ENCODE measurements around the gene CFAP90.

CFAP90 gene, protein sequence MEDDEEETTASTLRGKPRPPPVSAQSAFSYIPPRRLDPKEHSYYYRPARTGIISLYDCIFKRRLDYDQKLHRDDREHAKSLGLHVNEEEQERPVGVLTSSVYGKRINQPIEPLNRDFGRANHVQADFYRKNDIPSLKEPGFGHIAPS

DNA sequence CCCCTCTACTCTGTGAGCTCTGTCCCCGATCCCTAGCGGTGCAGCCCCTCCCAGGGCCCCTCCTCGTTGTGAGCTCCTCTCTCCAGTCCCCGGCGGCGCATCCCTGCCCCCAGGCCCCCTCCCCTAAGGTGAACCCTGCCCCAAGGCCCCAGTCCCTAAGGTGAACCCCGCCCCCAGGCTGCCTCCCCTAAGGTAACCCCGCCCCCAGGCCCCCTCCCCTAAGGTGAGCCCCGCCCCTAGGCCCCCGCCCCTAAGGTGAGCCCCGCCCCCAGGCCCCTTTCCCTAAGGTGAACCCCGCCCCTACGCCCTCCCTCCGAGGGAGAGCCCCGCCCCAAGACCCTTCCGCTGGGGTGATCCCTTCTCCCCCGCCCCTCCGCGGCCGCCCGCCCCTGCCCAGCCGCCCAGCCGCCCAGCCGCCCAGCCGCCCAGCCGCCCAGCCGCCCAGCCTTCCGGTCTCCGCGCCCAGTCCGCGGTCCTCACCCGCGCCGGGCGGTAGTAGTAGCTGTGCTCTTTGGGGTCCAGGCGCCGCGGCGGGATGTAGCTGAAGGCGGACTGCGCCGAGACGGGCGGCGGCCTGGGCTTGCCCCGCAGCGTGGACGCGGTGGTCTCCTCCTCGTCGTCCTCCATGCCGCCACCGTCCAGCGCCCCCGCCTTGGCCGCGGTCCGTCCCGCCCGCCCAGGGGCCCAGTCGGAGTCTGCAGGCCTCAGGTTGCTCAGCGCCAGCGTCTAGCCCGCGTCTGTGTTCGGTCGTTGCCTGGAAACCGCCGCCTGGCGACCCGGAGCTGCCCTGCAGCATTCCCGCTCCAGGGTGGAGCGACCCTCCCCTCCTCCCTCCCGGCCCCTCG, at the start of gene CFAP90:
CFAP90 (minus strand) TSS at position 739 of the 845 bp plus-strand sequence; CDS start at position 627, 112 bp downstream.
- DNase-seq: peak in 28 of 58 donors; percentile 5 to 83 (median 26)

DNA sequence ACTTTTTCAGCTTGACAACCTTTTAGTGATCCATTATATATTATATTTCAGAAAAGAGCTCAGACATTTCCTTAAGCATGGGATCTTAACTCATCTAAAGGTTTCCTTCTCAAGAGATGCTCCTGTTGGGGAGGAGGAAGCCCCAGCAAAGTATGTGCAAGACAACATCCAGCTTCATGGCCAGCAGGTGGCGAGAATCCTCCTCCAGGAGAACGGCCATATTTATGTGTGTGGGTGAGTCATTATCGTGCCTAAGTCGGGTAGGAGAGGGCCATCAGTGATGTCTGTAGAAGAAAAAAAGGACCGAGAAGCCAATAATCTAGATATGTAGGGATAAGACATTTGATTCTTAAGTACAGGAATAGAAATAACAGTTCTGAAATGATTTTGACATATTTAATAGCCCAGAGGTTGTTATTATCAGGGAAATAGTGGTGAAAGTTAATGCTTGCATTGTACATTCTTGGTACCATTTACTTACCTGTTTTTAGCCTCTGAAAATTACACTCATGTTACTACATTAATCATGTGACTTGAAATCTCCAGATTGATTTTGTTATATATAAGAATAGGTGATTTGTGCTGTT, 46.2 kb upstream of the CFAP90 start:
- peak in 1 of 58 donors; percentile 14 for DNase-seq

DNA sequence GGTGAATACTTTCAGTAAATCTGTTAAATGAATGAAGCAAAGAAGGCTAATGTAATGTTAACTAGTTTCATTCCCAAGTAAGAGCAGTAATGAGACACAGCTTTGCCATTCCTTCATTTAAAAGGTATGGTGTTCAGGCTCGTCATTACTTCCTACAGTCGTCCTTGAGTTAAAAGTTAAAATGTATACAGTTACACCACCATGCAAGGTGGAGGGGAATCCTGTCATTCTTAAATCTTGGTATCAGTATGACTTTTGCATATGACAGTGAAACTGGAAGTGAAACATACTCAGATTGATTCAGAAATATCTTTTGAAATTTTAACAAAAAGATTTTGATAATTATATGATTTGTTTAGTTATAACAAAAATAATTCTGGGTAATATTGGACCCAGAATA, 43.9 kb upstream of the CFAP90 start:
- no peak for DNase-seq

DNA sequence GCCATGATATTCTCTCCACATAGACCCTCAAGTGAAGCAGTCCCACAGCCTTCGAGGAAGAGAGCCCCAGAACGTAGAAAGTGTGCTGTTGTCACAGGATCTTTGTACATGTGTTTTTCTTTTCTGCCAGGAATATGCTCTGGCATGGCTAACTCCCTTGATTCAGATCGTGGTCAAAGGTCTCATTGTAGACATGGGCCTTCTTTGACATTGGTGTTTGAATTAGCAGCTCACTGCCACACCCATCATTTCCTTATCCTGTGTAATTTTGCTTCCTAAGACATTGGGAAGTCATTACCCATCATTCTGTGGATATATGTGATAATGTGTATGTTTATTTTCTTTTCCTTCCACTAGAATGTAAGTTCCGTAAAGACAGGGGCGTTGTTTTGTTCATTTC, 43.5 kb upstream of the CFAP90 start:
- no peak for DNase-seq

DNA sequence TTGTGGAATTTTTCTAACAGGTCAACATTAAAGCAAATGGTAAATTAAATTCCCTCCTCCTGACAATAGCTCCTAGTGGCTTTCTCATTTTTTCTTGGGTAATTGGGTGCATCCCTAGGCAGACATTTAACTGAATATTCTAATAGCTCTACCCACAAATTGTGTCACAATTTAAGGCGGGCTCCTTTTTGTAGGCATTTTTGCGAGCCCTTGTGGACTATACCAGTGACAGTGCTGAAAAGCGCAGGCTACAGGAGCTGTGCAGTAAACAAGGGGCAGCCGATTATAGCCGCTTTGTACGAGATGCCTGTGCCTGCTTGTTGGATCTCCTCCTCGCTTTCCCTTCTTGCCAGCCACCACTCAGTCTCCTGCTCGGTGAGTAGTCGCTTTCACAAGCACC, 38.0 kb upstream of the CFAP90 start:
- no peak for DNase-seq

DNA sequence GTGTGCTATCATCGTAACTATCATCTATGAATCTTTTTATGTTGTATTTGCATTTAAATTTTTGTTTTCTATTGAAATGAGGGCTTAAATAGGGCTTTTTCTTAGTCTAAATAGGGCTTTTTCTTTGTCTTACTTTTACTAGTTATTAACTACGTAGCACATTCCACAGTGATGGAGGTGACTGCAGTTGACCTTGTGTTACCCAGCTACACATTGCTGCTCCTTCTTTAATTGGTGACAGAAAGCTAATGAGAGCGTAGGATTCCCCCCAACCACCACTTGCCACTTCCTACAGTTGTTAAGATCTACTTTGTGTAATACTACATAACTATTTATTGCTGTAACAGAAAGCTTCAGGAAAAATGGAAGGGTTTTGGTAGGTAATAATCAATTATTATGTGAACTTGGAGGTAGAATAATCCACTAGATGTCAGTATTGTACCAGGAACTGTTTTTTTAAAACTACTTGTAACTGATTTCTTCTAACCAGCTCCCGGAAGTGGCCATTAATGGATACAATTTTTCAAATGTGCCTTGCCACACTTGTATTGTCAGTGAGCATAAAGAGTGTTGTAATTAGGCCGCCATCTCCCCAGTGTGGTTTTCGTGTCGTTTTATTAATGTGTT, 36.0 kb upstream of the CFAP90 start:
- peak in 1 of 58 donors; percentile 39 for DNase-seq

DNA sequence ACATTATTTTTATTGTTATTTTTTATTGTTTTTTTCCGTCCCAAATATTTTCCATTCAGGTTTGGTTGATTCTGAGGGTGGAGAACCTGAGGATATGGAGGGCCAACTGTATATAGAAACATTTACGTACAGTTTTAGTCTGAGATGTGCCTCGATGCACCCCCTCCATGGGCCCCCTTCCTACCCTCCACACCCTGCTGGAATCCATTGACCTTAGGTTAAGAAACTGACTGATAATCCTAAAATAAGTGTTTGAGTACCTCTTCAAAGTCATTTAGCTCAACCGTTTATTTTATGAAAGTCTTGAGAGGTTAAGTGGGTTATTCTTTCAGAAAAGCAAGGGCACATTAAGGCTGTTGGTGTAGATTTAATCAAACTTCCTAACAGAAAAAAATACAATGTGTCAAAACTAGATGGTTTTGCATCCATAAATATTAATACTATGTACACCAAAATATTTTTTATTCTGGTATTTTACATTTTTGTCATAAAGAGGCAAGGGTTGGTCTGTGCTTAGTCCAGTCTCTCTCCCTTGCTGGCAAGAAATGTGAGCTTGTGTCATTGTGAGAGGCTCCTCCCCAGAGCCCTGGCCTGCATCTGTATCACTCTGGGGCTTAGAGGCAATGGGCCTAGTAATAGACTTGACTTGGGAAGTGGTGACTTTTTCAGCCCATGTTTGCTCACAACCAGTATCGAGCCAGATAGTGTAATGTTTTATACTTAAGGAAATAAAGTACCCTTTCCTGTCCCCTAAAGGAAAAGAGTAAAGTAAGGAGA, 33.7 kb upstream of the CFAP90 start:
- DNase-seq: peak in 21 of 58 donors; percentile 5 to 54 (median 36)

DNA sequence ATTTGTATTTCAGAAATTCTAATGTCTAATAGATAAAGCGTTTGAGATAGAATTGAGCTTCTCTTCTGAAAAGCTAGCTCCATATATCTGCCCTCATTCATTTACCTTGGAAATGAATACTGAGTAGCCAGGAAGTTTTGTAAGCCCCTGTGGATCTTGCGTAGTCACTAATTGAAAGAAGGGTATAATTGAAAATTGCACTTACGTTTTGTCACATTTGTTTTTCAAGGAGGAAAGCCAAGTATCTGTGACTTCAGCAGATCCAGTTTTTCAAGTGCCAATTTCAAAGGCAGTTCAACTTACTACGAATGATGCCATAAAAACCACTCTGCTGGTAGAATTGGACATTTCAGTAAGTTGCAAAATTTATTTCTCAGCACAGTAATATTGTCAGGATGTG, 32.0 kb upstream of the CFAP90 start:
- DNase-seq: no peak

DNA sequence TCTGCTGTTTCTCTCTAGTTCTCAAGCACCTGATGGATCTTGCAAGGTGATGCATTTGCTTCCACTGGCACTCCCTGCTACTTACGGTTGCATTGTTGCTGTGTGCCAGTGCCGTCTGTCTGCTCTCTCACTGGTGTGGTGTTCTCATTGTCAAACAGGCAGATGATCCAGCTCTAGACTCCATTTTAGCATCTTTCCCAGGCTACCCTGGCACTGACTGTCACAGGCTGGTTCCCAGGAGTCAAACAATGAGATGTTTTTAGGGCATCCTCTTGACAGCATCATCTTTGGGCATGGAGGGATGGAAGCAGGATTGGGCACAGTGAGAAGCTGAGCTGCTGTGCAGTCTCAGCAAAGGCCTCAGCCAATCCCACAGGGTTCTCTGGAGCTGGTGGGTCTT, 30.9 kb upstream of the CFAP90 start:
- peak in 34 of 58 donors; percentile 13 to 84 (median 46) for DNase-seq

DNA sequence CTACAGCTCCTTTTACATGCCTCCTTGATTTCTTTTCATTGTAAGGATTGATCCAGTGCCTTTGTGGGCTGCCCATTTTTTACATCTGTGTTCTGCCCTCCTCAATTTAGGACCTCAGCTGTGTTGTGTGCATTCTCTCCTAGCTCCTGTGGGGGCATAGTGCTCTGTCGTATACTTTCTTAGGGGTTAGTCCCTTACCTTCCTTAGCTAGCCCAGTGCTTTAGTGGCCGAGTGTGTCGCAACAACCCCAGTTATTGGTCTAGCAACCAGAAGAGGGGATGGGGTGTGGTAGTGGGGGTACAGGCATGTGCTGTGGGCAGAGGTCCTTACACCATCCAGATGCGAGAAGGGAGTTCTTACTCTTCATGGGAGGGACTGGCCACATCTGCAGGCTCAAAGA, 30.2 kb upstream of the CFAP90 start:
- DNase-seq: no peak

DNA sequence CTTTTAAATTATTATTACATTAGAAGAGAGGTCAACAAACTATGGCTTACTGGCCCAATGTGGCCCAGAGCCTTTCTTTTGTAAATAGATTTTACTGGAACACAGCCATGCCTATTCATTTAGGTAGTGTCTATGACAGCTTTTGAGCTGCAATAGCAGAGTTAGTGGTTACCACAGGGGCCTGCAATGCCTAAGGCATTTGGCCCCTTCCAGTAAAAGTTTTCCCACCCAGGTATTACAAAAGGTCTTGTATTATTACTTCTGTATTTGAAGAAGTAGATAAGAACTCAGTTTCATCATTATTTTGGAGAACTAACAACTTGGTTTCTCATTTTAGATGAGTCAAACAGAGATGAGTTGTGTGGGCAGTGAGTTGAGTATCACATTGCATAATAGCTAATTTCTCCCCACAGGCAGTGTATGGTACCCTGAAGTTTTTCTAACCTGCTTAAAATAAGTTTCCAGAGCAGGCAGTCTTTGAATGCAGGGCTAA, 27.5 kb upstream of the CFAP90 start:
- DNase-seq: no peak

DNA sequence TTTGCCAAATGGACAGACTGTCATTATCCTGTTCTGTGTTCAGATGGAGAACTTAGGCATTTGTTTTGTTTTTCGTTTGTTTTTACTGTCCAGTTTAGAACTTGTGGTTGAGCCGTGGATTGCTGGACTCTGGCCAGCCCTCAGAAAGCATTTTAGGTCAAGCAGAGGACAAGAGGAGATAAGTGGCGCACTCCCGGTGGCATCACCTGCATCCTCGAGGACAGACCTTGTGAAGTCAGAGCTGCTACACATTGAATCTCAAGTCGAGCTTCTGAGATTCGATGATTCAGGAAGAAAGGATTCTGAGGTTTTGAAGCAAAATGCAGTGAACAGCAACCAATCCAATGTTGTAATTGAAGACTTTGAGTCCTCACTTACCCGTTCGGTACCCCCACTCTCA, 26.9 kb upstream of the CFAP90 start:
- no peak for DNase-seq

DNA sequence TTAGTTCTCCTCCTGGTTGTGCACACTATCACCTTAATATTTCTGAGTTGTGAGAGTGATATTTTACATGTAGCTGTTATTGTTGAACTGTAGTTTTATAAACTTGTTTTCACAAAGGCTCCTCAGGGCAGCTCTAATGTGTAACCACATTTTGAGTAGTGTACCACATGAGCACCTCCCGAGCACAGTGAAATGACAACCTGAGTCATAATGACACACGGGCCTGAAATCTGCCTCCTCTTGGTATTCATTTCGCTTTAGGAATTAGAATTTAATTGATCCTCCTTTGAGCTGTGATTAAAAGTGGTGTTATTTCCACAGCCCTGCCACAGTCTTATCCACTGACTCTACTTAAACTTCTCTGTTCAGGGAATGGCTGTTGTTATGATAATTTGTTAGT, 25.9 kb upstream of the CFAP90 start:
- no peak for DNase-seq

DNA sequence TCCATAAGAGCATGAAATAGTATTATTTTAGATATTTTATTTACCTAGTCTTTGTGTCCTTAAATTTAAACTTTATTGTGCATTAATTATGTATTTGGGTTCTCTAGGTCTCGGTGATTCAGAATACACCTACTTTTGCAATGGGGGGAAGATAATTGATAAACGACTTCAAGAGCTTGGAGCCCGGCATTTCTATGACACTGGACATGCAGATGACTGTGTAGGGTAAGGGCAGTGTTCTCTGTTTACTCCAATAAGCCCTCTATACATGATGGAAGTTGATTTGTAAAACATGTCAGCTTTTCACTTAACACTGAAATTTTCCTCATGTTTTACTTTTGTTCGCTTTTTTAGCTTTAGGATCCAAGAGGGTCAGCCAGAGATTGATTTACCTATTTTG, 24.2 kb upstream of the CFAP90 start:
- no peak for DNase-seq

DNA sequence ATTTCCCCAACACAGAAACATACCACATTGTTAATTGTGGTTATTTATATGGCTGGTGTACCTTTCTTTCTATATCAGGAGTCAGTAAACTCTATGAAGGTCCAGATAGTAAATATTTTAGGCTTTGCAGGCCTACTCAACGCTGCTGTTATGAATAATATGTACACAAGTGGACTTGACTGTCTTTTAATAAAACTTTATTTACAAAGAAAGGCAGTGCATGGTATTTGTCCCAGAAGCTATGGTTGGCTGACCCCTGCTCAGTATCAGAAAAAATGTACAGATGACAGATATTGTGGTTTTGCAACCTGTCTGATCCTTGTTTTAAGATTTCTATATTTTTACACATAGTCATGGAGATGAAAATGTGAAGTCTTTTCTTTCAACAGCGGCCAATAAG, 23.7 kb upstream of the CFAP90 start:
- DNase-seq: no peak

DNA sequence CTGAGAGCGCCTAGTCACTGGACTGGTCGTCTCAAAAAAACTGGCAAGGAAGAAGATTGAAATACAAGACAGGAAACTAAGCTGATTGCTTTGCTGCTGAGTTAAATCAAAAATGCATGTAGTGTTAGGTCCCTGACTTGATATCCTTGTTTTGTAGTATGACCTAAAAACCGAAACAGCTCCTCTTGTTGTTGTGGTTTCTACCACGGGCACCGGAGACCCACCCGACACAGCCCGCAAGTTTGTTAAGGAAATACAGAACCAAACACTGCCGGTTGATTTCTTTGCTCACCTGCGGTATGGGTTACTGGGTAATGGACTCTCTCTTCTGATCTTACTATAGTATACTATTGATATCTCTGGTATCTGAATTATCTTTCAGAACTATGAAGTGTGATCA, 22.3 kb upstream of the CFAP90 start:
- no peak for DNase-seq

DNA sequence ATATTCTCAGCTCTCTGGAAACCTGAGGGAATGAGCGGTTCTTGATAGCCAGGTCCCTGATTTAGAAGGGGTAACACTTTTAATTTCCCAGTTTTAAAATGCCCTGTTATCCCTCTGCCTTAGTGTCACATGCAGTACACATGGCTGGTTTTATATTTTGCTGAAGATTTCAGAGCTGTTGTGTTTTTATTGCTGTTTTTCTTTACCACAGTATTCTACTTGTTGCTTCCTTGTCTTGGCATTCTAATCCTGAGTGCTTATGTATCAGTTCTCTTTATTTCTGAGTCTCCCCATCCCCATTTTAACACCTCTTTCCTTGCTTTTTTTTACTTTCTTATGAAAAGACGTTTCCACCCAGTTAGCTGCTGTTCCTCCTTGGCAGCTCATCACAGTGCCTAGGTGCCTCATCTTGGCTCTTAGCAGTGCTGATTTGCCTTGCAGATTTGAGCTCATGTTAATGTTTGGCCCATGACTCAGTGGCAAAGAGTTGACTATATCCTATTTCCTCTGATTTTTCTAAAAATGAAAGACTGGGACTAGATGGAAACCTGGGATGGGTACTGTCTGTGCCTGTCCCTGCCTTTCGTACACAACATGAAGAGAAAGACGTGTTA, 21.7 kb upstream of the CFAP90 start:
- no peak for DNase-seq

DNA sequence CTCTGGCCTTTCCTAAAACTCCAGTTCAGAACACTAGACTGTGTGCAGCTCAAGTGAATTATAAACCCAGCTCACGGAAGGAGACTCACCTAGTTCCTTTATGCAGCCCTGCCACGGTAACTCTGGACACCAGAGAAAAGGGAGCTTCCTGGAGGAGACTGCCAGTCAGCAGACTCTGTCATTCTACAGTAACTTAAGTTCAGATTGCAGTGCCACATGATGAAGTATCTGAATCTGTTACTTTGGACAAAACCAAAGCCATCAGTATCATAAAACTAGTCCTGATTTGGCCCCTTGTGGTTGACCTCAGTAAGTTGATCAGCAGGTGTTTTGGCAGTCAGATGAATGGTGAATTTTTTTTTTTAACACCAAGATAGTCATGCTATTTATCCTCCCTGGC, 20.7 kb upstream of the CFAP90 start:
- DNase-seq: no peak

DNA sequence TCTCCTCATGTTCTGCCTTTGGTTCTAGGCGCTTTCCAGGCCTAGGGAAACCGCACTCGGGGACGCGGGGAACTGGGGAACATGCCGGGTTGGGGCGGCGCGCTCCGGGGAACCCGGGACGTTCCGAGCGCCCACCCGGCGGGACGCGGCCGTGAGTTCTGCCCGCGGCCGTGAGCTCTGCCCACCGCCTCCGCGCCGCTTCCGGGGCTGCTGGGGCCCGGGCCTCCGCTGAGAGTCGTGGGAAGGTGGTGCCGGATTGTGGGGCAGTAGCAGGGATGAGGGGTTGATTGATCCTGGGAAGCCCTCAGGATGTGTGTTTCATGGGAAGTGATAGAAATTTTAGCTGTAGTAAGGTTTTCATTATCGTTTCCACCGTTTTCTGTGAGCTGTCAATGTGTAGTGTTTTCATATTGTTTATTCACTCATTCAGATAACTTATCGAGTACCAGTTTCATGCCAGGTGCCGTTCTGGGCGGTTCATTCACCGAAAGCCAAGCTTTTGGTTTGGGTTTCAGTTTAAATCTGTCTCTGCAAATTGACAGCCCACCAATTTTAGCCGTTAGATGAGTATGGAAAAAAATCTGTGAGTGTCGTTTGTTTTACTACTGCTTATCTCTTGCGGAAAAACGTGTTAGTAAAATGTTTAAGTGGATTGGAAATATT, 18.7 kb upstream of the CFAP90 start:
- peak in 1 of 58 donors; percentile 48 for DNase-seq
